T-helper 1 cell treated with Interleukin-12 subunit alpha and Interleukin-12 subunit beta and Interleukin-4 antibody, amounts not matched to agents 30 ng/mL and 1 ng/mL, for 36 hours (primary cell): ENCODE results near the gene ALG12. TPM values are rescaled to one million over a fixed set of nuclear protein-coding genes. Genes with fewer than 3 reads are reported as not detected.

Experiments
- intact Hi-C: fragments of 100-400 bp; cut with micrococcal nuclease; formaldehyde crosslinking; loops from one replicate; pipeline ENCODE4 v1.15.1; 2024
- total RNA-seq: library from RNA; stranded (reverse); gene quantifications from 2 replicates; pipeline ENCODE4 v1.2.3, GENCODE V29; 2022

The ALG12 gene
- total RNA-seq, 1 donor from 2014 or later: 21.1 TPM

GRCh38 chr22:49958931-49959781, 40.9 kb upstream of the ALG12 start:
- intact Hi-C loops: no loop called here

- intact Hi-C loops: no loop called here
These were observed 40.2 kb upstream of the ALG12 start for GRCh38 chr22:49958366-49958921.

DNA sequence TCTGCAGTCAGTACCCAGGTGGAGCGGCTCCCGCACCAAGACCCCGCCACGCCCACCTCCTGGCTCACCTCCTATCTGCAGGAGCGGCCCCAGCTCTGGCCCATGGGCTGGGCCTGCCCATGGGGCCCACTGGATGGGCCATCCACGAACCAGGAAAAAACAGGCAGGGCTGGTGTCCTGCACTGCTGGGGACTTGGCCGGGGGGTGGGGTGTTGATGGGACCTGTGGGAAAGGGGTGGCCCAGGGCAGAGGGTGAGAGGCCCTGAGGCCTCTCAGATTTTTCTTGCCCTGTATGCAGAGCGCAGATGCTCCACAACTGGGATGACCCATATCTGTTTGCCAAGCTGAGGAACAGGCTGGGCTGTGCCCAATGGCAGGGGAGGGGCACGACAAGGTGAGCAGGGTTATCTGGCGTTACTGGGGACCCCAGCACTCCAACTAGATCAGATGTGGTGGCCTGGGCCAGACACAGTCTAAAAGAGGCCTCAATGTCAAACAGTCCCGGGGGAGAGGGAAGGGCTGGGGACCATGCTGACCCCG, 39.7 kb upstream of the ALG12 start:
- intact Hi-C loops: no loop called here

GRCh38 chr22:49956914-49957825, 38.9 kb upstream of the ALG12 start:
- intact Hi-C loops: no loop called here

GRCh38 chr22:49956418-49956770, 38.2 kb upstream of the ALG12 start:
- intact Hi-C loops: no loop called here

GRCh38 chr22:49955581-49956417, 37.6 kb upstream of the ALG12 start:
- intact Hi-C loops: no loop called here

- intact Hi-C loops: no loop called here
These were observed 36.8 kb upstream of the ALG12 start for GRCh38 chr22:49954991-49955580.

DNA sequence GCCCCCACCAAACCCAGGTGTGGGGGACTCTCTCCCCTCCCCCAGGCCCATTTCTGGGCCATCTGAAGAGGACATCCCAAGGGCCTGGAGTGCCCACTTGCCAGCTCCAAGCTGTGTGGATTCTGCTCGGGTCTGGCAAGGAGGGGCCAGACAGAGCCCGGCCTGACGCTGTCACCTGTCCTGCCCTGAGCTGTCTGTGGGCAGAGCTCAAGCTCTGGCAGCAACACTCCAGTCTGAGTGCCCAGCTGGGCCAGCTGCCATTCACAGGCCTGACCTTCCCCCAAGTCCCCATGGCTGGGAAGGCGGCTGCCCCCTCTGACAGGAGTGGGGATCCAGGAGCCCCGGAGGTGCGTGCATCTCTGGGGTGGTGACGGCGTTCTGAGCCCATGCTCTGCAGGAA, 36.1 kb upstream of the ALG12 start:
- intact Hi-C loops: no loop called here

DNA sequence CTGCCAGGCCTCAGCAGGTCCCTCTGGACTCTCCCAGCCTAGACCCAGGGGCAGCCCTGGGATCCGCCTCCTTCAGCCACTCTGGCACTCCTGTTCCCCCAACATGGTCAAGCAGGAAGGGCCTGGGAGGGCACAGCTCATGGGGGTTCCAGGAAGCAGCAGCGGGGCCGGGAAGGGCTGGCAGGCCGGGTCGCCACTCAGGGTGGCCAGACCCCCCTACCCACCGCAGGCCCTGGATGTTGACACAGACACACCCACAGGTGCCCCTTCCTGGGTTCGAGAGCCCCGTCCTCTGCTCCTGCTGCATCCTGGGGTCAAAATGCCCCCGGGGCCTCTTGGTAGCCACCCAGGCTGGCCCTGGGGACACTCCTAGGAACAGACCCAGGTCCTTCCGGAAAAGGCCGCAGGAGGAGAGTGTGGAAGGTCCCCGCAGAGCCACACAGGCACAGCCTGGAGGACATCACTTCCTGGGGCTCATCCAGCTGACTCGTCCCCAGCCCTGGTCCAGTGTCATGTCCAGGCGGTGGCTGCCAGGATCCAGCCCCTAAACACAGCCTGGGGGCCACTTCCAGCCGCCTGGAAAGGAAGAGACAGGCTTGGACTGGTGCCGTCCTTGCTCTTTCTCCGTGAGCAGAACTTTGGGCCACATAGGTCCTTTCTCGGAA, 35.6 kb upstream of the ALG12 start:
- intact Hi-C loops: no loop called here

- intact Hi-C loops: no loop called here
These were observed 34.9 kb upstream of the ALG12 start for GRCh38 chr22:49953027-49953679.

GRCh38 chr22:49951986-49952896, 34.0 kb upstream of the ALG12 start:
- intact Hi-C loops: no loop called here

DNA sequence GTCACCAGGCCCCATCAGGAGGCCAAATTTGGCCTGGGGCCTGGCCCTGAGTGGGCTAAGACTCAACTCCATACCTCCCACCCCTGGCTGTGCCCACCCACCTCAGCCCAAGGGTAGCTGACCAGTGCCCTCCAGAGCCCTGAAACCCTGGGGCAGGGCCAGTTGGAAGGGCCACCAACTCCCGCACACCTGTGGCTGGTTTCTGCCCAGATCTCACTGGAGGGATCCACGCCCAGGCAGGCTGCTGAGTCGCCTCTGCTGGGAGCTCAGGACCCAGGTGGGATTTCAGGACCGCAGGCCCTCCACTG, 33.4 kb upstream of the ALG12 start:
- intact Hi-C loops: no loop called here

DNA sequence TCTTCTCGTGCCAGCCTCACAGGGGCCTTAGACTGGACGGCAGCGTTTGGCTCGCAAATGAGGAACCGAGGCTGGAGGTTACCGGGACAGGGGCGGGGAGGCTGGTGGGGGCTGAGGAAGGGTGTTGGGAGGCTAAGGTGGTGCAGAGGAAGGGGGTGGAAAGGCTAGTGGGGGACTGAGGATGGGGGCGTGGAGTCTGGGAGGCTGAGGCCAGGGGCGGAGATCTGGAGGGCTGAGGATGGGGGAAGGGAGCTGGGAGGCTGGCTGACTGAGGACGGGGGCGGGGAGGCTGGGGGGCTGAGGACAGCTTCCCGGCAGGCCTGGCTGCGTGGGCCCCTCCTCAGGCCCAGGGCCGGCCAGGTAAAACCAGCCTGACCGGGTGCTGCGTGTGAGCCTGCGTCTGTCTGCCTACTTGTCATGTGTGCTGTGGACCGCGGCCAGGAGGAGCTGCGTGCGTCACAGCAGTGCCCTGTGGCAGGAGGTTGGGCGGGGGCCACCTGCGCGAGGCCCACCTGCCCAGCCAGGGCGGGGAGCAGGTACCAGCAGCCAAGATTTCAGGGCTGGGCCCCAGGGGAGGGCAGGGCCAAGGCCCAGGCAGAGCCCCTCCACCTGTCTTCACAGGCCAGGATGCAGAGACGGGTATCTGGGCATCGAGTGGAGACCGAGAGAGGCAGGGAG, 32.9 kb upstream of the ALG12 start:
- intact Hi-C loops: no loop called here

DNA sequence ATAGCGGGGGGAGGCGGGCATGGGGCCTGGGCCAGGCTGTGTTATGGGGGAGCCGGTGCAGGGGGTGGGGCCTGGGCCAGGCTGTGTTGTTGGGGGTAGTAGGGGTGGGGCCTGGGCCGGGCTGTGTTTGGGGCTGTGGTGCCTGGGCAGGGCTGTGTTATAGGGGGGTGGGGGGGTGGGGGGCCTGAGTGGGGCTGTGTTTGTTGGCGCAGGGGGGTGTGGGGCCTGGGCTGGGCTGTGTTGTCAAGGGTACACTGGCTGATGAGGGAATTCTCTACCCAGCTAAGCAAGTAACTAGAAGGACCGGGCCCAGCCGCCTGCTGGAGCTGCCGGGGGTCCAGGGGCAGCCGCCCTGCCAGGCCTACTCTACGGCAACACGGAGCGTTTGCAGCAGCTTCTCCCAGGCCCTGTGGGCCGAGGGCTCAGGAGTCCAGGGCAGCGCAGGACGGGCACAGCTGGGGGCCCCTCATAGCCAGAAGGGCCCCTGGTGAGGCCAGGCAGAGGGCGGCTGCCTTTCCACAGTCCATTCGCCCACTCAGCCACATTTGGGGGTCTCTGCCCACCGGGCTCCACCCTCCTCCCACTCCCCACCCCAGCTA, 32.3 kb upstream of the ALG12 start:
- intact Hi-C loops: no loop called here

- intact Hi-C loops: no loop called here
These were observed 31.7 kb upstream of the ALG12 start for GRCh38 chr22:49949914-49950292.

DNA sequence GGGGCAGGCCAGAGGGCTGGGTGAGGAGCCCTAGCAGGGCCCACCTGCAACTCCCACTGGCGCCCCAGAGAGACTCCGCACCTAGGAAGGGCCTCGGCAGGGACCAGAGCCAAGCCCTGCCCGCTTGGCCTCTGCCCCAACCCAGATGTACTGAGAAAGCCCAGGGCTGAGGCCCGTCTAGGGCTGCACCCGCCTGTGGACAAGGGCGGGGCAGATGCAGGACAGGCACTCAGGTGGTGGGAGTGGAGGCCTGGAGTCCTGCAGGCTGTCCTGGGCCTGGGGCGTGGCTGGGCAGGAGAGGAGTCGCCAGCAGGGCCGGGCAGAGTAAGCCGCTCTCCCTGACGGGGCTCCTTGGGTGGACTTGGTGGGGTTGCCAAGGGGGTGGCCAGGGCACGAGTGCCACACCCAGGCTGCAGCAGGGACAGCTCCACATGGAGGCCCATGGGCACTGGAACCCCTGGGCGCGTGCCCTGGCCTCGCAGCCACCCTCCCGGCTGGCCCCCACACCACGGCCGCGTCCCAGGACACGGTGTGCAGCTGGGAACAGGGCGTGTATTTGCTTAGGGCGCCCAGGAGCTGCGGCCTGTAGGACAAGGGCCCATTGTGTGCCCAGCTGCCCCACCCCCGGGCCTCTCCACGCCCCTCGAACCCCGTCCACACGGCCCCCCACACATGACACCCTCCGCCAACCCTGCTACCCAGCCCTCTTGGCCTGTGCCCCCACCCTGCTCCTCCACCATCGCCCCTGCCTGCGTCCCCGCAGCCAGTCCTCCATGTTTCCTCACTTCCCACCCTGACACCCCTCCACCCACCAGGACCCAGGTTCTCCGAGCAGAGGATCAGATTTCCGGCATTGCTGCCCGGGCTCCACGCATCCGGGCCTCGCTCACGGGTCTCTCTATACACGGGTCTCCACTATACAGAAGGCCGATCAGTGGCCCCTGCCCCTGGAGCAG, 31.0 kb upstream of the ALG12 start:
- intact Hi-C loops: no loop called here
